Body of pancreas (tissue), 4 donors: Measurements from ENCODE around the gene RINL. TPM values are rescaled to one million over a fixed set of nuclear protein-coding genes. Genes with fewer than 3 reads are reported as not detected.
"Not testable (repeated sequence)": the region's sequence is repeated elsewhere in the genome, so short reads cannot be mapped to it uniquely, and the experiment has no call there.

Experiments used
- ATAC-seq: fragments of 150-250 bp; one replicate; pipeline ENCODE4 v1.9.1; 2016
- DNase-seq, 4 donors: peaks; one replicate each; pipeline ENCODE4 v3.0.0-alpha.2; 2019
- H3K27ac ChIP-seq, 4 donors: fragments of 200-600 bp; sonication (generic); 1 replicate in 3 of 4; 2 replicates in 1 of 4; pipeline versions ENCODE4 v1.5.1 to v1.6.1; 2016 to 2019; ENCODE audit warnings: mild to moderate bottlenecking in 1 of 4, mixed read lengths in 1 of 4, moderate library complexity in 1 of 4
- H3K27me3 ChIP-seq, 2 donors: fragments of 200-600 bp; sonication (generic); one replicate each; pipeline ENCODE4 v1.6.0; 2016; ENCODE audit warnings: mild to moderate bottlenecking in 1 of 2
- H3K36me3 ChIP-seq, 2 donors: fragments of 200-600 bp; sonication (generic); replicated peaks in 1 of 2; 2 replicates each; pipeline ENCODE4 v1.5.1; 2016; ENCODE audit warnings: low read depth in 2 of 2; ENCODE audit not compliant: insufficient read depth in 1 of 2
- H3K4me1 ChIP-seq: fragments of 200-600 bp; sonication (generic); one replicate; pipeline ENCODE4 v1.6.0; 2016
- H3K4me3 ChIP-seq, 2 donors: fragments of 200-600 bp; sonication (generic); 1 replicate in 1 of 2; 2 replicates in 1 of 2; pipeline ENCODE4 v1.5.1; 2016 to 2019
- H3K9me3 ChIP-seq, 3 donors: fragments of 200-600 bp; sonication (generic); 1 replicate in 2 of 3; 2 replicates in 1 of 3; pipeline ENCODE4 v1.5.1; 2016
- POLR2A ChIP-seq, 3 donors: fragments of 450-650 bp; IDR thresholded peaks; one replicate each; pipeline ENCODE4 v1.6.1; 2016; ENCODE audit warnings: antibody characterized with exemption in 3 of 3, mild to moderate bottlenecking in 2 of 3
- WGBS, 2 donors: methylation state at CpG; one replicate each; pipeline ENCODE4 v1.1.5; 2017; 5-methylcytosine and 5-hydroxymethylcytosine counted together
- intact Hi-C: fragments of 100-400 bp; cut with DNase I; formaldehyde crosslinking; loops from one replicate; pipeline ENCODE4 v1.15.1; 2023
- total RNA-seq, 2 donors: library from RNA; depleted of rRNA; stranded (reverse); fragments of >200 nt; gene quantifications; one replicate each; pipeline ENCODE4 v1.1.0, GENCODE V29; 2016
- TF ChIP-seq, protein P1 (sequence below), 7 experiments: fragments of 450-650 bp in 4 of 7; fragments of 200-600 bp in 3 of 7; sonication (generic) in 3 of 7; IDR thresholded peaks; one replicate each; pipeline ENCODE4 v1.5.1; 2016 to 2019; ENCODE audit warnings: antibody characterized with exemption in 7 of 7

The RINL gene
- total RNA-seq, 2 donors from 2014 or later: 6.9 to 13.7 TPM

DNA sequence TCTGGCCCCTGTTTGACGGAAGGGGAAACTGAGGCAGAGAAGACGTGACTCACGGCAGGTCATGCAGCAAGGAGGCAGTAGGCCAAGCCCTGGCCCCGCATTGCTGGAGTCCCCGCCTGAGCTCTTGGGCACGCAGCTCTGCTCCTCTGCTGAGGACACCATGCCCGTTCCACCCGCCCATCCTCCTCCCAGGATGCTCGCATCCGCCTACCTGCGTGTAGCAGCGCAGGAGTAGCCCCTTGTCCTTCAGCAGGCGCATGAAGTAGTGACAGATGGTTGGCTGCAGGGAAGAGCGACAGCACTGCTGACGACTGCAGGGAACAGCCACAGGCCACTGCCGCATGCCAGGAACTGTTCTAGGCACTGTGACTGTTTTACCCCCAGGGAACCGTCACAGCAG lies 10.8 kb upstream of the RINL start:
- no peak for ATAC-seq
- intact Hi-C loops: no loop called here
- peaks cover 0 to 10% of the 10 kb centered on the region in 2 donors for H3K36me3 ChIP-seq

DNA sequence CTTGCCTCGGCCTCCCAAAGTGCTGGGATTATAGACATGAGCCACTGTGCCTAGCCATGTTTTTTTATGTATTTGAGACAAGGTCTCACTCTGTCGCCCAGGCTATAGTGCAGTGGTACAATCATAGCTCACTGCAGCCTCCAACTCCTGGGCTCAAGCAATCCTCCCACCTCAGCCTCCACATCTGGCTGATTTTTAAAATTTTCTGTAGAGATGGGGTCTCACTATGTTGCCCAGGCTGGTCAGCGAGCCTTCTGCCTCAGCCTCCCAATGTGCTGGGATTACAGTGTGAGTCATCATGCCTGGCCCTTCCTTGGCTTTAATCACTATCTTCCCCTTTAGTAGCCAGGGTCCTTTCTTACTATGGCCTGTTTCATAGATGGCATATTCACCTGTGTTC lies 6.6 kb upstream of the RINL start:
- H3K9me3 ChIP-seq, H3K4me1 ChIP-seq, H3K27ac ChIP-seq, ATAC-seq, intact Hi-C loops, H3K36me3 ChIP-seq, H3K4me3 ChIP-seq, H3K27me3 ChIP-seq, DNase-seq: not testable (repeated sequence)
- WGBS, 2 donors: 95 to 97% methylated on average over 3 of the region's 3 CpGs

More for the DNA sequence above, 10.8 kb upstream of the RINL start:
- TF ChIP-seq, protein P1, sequence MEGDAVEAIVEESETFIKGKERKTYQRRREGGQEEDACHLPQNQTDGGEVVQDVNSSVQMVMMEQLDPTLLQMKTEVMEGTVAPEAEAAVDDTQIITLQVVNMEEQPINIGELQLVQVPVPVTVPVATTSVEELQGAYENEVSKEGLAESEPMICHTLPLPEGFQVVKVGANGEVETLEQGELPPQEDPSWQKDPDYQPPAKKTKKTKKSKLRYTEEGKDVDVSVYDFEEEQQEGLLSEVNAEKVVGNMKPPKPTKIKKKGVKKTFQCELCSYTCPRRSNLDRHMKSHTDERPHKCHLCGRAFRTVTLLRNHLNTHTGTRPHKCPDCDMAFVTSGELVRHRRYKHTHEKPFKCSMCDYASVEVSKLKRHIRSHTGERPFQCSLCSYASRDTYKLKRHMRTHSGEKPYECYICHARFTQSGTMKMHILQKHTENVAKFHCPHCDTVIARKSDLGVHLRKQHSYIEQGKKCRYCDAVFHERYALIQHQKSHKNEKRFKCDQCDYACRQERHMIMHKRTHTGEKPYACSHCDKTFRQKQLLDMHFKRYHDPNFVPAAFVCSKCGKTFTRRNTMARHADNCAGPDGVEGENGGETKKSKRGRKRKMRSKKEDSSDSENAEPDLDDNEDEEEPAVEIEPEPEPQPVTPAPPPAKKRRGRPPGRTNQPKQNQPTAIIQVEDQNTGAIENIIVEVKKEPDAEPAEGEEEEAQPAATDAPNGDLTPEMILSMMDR (IDR thresholded peaks at IDR 0.05): no peak
- no peak for TF ChIP-seq POLR2A (IDR thresholded peaks at IDR 0.05)
- Histone ChIP-seq H3K27me3 (no peaks in the 10 kb centered on the region), H3K4me3 (no peak overlapping the region), H3K27ac (no peak overlapping the region), H3K4me1 (peaks cover 10% of the 10 kb centered on the region), H3K9me3 (no peaks in the 10 kb centered on the region)
- no peak for DNase-seq
- whole genome bisulfite sequencing, 2 donors: 91 to 92% methylated on average over 15 to 16 of the region's 17 CpGs

GRCh38 chr19:38883286-38883685 lies 5.2 kb upstream of the RINL start:
- intact Hi-C loops: no loop called here
- TF ChIP-seq, protein P1 (IDR thresholded peaks at IDR 0.05): no peak
- TF ChIP-seq POLR2A (IDR thresholded peaks at IDR 0.05): no peak
- no peak for ATAC-seq
- DNase-seq: no peak
- peaks cover 10% of the 10 kb centered on the region for H3K4me1 ChIP-seq
- no peak overlapping the region for H3K4me3 ChIP-seq
- H3K27me3 ChIP-seq: no peaks in the 10 kb centered on the region
- 93 to 97% methylated on average over 9 of the region's 9 CpGs for WGBS, 2 donors
- no peaks in the 10 kb centered on the region for H3K9me3 ChIP-seq
- H3K36me3 ChIP-seq: peaks cover 2 to 8% of the 10 kb centered on the region in 2 donors
- no peak overlapping the region for H3K27ac ChIP-seq

GRCh38 chr19:38880882-38881609 lies 3.0 kb upstream of the RINL start:
- WGBS, 2 donors: 90 to 93% methylated on average over 12 to 18 of the region's 19 CpGs
- DNase-seq (no peak), ATAC-seq (no peak)
- H3K4me3 ChIP-seq: no peak overlapping the region
- no peaks in the 10 kb centered on the region for H3K27me3 ChIP-seq
- TF ChIP-seq, protein P1 (IDR thresholded peaks at IDR 0.05): no peak
- no peak for TF ChIP-seq POLR2A (IDR thresholded peaks at IDR 0.05)
- peaks cover 2 to 8% of the 10 kb centered on the region in 2 donors for H3K36me3 ChIP-seq
- no peaks in the 10 kb centered on the region for H3K9me3 ChIP-seq
- H3K27ac ChIP-seq: no peak overlapping the region
- H3K4me1 ChIP-seq: peaks cover 3% of the 10 kb centered on the region
- intact Hi-C loops: no loop called here

DNA sequence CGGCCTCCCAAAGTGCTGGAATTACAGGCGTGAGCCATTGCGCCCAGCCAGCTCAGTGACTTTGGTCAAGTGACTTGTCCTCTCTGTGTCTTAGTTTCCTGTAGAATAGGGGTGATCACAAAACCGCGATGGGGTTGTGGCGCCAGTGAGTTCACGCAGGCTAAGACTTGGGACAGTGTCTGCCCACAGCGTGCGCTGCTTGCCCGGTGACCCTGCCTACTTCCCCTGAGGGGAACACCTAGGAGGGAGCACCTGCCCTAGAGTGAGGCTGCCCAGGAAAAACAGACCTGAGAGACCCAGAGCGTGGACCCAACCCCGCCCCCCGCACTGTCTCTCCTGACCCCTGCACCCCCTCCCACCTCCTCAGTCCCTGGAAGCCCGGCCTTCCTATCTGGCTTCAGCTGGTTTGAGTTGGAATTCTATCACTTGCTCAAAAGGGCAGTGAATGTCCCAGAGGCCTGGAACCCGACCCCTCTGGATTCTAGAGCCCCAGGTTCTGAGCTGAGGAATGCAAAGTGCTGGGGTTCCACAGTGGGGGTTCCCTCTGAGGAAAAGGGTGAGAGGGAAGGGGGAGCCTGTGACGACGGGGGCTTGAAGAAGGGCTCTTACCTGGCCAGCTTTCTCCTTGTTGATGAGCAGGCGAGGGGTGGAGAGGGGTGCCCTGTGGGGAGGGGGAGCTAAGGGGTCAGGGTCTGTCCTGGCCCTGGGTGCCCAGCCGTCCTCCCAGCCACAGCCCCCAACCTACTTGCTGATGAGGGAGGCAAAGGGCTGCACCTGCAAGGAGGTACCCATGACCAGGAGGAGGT lies 2.2 kb upstream of the RINL start:
- Histone ChIP-seq H3K4me1 (no peaks in the 10 kb centered on the region), H3K27me3 (no peaks in the 10 kb centered on the region), H3K9me3 (no peaks in the 10 kb centered on the region), H3K27ac (no peak overlapping the region), H3K4me3 (no peak overlapping the region), H3K36me3 (peaks cover 2 to 8% of the 10 kb centered on the region in 2 donors)
- TF ChIP-seq, protein P1 (IDR thresholded peaks at IDR 0.05): no peak
- no peak for TF ChIP-seq POLR2A (IDR thresholded peaks at IDR 0.05)
- no peak for DNase-seq
- no peak for ATAC-seq
- intact Hi-C loops: no loop called here
- WGBS, 2 donors: 84 to 93% methylated on average over 4 to 18 of the region's 19 CpGs
